Activated T-cell treated with anti-CD3 and anti-CD28 coated beads, Interleukin-2, amount 50 U/mL, for 1 hour (primary cell): Measurements from ENCODE around the gene MSH3.
"Not testable (repeated sequence)": the region's sequence is repeated elsewhere in the genome, so short reads cannot be mapped to it uniquely, and the experiment has no call there.

Experiments used
- DNase-seq: peaks from one replicate; pipeline ENCODE4 v3.0.0-alpha.2; 2020

MSH3 gene

DNA sequence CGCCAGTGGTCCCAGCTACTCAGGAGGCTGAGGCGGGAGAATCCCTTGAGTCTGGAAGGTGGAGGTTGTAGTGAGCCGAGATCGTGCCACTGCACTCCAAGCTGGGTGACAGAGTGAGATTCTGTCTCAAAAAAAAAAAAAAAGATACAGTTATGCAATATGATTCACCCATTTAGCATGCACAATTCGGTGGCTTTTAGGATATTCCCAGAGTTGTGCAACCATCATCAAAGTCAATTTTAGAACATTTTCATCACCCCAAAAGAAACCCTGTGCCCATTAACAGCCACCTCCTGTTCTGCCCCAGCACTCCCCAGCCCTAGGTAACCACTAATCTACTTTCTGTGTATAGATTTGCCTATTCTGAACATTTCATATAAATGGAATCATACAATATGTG lies 4.7 kb downstream of the MSH3 start:
- no peak for DNase-seq

DNA sequence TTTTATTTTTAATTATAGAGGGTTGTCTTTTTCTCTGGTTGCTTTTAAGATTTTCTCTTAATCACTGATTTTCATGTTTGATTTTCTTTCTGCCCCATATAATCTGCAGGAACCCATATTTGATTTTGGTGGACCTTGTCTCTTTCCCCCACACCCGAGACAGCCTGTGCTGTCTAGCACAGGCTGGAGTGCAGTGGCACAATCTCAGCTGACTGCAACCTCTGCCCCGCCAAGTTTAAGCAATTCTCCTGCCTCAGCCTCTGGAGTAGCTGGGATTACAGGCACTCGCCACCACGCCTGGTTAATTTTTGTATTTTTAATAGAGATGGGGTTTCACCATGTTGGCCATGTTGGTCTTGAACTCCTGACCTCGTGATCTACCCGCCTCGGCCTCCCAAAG lies 6.2 kb downstream of the MSH3 start:
- DNase-seq, result not testable (repeated sequence)

DNA sequence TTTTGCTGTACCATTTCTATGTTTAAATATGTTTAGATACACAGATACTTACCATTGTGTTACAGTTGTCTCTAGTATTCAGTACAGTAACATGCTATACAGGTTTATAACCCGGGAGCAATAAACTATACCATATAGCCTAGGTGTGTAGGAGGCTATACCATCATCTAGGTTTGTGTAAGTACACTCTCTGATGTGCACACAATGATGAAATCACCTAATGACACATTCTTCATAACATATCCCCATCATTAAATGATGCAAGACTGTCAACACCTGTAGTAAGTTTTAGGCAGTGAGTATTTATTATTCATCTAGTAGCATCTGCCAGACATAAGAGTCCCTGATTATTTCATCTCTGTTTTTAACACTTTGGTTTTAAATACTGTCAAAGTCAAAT lies 7.7 kb downstream of the MSH3 start:
- DNase-seq, result no peak

DNA sequence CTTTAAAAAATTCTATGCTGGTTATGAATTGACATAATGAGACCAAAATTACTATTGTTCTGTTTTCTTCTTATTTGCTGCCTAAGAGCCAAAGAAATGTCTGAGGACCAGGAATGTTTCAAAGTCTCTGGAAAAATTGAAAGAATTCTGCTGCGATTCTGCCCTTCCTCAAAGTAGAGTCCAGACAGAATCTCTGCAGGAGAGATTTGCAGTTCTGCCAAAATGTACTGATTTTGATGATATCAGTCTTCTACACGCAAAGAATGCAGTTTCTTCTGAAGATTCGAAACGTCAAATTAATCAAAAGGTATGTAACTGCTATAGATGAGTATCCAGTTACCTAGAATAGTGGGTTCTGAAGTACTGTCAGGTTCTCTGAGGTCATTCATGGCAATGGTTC lies 10.6 kb downstream of the MSH3 start:
- no peak for DNase-seq

DNA sequence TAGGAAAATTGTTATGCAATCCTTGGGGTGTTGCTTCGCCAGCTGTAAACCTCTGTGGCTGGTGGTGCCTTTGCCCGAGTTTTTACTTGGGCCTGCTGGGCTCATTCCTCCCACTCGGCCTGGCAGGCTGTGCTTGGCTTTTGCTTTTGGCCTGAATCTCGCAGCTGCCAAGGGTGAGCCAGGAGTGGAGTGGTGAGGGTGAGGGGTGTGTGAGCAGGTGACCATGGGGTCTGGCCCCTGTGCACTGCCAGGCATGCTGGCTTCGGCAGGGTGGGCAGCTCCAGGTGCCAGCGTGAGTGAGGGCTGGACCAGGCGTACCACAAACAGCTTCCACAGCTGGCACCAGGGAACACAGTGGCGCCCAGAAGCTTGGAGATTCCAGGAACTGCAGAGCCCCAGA lies 12.9 kb downstream of the MSH3 start:
- no peak for DNase-seq

DNA sequence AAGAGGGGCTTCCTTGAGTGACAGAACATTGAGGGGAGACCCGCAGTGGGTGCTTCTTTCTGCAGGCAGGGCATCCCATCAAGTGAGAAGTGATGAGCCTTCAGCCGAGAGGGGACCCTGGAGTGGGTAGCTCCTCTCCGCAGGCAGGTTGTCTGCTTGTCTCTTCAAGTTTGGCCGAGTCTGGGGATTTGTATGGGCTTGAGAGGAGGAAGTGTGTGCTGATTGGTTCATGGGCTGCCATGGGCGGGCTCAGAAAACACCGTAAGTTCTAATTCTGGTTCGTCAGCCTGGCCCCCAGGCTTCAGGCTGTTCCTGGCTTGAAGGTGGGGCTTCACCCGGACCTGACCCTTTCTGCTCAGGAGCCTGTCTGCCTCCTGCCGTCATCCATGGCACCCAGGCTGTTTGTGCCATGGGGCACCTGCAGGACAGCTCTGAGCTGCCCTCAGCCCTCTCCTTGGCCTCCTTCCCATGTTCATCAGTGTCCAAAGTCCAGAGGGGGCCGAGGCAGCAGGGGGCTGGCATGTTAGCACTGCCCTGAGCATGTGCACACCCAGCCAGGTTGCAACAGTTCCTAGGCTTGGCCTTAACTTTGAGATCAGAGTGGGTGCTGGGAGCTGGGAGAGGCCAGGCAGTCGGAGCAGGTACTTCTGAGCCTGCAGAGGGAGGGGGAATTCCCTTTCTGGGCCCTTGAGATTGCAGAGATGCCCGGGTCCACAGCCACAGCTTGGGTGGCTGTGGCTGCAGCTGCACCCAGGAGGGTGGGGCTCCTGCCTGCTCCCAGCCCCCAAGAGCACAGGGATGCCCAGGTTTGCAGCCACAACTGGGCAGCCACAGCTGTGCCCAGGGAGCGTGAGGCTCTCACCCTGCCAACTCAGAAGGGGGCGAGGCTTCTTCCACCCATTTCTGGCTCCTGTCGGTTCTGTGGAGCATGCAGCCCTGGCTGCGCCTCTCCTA lies 13.8 kb downstream of the MSH3 start:
- DNase-seq, result no peak

DNA sequence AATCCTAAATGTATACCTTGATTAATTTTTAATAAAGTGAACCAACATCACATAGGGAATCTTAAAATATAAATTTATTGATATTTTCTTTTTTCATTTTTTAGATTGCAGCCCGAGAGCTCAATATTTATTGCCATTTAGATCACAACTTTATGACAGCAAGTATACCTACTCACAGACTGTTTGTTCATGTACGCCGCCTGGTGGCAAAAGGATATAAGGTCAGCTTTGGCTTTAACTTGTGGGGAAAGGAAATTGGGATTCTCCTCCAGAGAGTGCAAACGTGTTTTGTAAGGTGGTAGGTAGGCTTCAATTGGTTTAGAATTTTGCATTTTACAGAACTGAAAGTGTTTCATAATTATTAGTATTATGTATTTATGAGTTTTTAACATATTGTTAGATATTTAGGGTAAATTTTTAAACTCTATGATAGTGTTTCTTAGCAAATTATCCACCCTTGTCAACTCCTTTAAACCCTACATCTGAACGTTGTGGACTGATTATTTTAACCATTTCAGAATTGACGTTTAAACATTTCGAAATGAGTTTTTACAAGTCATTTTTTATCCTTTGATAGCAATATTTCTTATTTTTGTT lies 17.8 kb downstream of the MSH3 start:
- DNase-seq, result peak; percentile 52

DNA sequence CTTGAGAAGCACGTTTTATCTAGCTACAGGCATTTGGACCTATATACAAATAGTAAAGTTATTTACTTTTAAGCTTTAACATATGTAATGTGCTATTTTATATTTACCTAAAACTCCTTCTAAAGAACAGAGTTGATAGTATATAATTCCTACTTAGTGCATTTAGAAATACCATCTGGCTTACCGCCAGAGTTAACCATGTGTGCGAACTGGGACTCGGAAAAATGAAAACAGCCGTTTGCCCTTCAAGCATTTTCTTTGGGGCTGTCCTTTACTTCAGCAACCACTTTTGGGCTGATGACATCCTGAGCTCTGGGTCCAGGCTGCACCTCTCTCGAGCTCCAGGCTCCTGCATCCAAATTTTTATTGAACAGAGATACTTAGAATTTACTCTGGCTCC lies 22.3 kb downstream of the MSH3 start:
- no peak for DNase-seq

DNA sequence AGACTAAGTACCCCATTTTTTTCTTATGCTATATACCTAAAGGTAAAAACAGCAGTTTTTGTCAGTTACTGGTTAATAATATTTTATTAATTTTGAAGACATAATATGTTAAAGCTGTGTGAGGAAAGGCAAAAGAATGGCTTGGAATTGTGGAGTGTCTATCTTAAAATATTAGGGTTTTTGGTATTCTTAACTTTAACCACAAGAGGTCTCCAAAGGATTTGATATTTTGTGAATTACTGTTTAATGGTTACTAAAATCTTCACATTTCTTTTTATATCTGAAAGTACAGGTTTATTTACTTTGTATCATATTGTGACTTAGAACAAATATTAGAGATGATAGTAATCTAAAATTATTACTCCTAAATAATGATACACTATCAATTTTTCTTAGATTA lies 32.3 kb downstream of the MSH3 start:
- DNase-seq, result no peak

DNA sequence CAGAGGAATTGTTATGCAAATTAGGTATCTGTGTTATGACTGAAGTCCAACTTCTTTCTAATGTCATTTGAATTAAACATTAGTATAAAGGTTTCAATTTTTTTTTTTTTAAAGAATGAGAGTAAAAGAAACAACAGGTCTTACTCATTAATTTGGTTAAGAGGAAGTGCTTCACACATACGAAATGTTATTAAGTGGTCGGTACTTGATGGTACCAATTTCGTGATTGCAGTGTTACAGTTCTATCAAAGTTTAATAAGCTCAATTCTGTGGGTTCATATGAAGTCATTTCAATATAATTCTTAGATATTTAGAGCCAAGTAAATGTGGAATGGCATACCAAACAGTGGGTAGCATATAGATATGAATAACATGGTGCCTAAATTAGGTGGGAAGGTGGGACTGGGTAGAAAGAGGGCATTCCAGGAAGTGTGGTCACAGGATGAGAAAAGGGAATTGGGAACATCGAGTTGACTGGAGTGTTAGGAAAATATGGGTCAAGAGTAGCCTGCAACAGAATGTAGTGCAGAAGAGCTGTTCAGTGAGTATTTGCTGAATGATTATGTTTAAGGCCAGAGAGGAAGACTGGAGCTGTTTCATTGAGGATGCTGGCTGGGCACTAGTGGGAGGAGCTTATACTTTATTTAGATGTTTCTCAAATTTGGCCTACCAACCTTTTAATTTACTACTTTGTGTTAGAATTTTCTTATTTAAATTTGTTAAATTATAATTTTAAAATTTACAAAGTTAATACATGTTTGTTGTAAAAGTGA lies 34.4 kb downstream of the MSH3 start:
- DNase-seq, result no peak

DNA sequence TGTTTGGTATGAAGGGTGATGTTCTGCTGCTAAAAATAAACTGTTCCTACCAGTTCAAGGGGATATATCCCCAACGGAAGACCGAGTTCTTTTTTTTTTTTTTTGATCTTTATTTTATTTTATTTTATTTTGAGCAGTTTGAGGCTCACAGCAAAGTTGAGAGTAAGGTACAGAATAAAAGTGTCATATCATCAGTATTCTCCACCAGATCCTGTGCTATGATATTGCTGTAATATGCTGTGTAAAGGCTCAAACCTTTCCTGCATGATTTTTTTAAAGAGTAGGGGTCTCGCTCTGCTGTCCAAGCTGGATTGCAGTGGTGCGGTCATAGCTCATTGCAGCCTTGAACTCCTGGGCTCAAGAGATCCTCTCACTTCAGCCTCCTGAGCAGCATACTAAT lies 35.2 kb downstream of the MSH3 start:
- no peak for DNase-seq

DNA sequence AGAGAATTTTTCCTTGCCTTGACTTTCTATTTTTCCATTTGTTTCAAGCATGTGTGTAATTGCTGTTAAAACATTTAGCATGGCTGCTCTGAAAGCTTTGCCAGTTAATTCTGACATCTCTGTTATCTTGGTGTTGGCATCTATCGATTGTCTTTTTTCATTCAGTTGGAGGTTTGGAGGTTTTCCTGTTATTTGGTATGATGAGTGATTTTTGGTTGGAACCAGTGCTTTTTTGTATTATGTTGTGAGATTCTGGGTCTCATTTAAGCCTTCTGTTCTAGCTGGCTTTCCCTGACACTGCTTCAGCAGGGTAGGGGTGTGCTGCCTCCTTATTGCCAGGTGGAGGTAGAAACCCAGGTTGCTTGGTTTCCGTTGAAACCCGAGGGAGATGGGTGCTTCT lies 41.2 kb downstream of the MSH3 start:
- DNase-seq, result no peak

DNA sequence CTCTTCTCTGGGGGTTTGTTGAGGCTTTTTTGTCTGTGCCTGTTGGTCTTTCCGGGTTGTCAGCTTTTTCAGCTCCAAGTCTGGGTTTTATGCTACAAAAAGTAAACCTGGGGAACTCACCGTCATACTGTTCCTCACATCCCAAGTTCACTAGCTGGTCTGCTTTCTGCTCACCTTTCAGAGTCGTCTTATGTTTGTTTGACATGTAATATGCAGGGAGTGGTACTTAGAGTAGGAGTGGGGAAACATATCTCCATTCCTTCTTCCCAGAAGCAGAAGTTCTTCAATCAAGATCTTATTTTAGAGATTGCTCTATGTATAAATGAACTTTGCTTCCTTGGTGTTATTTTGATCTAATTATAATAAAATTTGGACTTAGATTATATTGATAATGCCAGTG lies 42.0 kb downstream of the MSH3 start:
- no peak for DNase-seq

DNA sequence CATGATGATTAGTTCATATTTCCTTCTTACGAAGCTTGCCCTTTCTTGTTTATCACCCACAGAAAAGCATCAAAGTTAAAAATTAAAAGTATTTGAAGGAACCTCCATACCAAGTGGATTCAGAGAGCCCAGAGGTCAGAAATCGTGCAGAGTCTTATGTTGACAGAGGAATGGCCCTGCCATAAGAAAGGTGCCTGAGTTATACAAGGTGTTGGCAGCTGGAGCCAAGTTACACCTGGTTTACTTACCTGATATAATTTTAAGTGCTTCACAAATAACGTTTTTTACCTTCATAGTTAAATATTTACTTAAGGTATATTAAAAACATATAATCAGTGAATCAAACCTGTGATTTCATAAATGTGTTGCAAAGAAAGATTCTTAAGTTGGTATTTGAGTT lies 42.6 kb downstream of the MSH3 start:
- no peak for DNase-seq

DNA sequence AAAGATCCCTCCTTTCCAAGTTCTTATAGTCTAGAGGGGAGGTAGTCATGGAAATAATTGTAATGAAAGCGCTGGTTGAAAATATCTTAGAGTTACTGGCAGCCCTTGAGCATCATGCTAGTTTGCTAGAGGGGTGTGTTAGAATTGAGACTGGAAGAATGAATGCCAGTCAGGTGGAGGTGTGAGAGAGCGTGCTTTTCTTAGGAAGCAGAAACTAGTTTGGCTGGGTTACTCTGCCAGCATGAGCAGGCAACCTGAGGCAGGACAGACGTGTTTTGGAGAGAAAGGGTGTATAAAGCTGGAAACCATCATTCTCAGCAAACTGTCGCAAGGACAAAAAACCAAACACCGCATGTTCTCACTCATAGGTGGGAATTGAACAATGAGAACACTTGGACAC lies 43.9 kb downstream of the MSH3 start:
- no peak for DNase-seq

DNA sequence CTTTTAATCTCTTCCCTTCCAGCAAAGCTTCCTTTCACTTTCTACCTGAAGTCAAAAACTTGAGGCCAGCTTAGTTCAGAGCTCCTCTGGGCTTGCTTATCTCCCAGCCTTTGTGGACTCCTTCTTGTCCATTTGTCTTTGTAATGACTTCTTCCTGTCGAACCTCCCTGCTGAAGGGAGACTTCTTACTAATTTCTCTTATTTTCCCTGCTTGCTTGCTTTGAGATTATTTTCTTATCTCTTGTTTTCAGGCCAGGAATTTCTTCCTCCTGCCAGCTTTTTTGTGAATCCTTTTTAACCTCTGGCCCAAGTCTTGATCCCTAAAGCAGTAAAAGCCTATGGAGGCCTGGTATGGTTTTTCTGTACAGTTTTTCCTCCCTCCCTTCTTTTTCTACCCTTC lies 47.1 kb downstream of the MSH3 start:
- DNase-seq, result no peak

DNA sequence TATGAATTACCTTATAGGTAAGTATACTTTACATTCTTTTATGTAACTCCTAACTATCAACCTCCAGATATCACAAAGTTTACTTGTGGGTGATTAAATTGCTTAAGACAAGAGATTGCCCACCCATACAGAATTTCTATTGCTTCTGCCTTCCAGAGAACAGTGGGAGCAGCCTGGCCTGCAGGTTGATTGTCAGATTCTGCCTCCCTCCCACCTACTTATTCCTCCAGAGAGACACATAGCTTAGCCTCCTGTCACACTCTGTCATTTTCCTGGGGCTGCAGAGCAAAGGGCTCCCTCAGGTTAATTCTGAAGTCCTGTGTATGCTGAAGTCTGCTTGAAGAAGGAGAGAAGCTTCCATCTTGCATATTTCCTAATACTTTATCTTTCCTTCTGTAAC lies 48.8 kb downstream of the MSH3 start:
- DNase-seq, result no peak

DNA sequence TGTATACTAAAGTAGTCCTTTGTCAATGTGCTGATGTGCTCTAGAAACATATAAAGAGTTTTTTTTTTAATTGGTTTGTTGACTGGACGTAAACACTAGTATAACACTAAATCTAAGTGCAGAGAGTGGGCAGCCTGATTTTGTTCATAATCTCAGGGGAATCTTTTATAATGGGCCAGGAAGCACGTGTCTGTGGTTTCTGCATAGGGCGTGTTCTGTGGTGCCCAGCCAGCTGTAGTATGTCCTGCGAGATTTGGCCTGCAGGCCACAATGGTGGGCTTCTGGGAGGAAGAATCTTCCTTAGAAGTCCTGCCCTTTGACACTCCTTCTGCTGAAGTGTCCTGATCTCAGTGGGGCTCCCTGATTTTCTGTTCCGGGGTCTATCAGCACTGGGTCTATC lies 49.3 kb downstream of the MSH3 start:
- DNase-seq, result no peak

DNA sequence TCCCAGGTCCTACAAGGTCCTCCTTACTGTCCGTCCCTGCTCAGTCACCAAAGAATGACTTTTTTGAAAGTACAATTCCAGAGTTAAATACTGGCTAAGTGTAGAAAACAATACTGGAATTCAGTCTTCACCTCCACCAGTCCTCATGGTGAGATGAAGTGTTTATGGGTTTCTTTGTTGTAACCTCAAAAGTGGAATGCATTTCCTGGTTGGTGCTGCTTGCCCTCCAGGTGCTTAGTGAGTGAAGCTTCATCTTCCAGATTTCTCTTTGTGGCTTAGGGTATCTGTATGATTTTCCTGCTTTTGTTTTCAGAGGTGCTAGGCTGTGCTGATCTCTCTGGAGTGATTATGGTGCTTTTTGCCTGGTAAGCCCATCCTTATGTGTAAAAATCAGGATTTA lies 49.8 kb downstream of the MSH3 start:
- DNase-seq, result no peak

DNA sequence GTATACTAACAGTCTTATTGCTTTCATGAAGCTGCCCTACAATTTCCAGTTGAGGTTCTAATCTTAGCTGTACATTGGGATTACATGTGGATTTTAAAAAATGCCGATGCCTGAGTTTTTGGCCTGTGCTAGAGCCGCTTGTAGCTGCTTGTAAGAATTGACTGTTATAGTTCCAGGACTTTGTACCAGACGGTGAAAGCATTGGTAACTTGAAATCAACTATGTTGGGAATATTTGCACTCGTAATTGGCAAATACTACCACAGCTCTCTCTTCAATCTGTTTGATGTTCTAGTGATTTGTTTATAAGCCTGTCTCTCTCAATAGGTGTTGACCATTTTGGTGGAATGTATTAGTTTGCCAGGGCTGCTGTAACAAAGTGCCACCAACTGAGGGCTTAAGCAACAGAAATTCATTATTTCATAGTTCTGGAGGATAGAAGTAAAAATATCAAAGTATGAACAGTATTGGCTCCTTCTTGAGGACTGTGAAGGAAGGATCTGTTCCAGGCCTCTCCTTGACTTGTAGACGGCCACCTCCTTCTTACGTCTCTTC lies 50.8 kb downstream of the MSH3 start:
- no peak for DNase-seq

DNA sequence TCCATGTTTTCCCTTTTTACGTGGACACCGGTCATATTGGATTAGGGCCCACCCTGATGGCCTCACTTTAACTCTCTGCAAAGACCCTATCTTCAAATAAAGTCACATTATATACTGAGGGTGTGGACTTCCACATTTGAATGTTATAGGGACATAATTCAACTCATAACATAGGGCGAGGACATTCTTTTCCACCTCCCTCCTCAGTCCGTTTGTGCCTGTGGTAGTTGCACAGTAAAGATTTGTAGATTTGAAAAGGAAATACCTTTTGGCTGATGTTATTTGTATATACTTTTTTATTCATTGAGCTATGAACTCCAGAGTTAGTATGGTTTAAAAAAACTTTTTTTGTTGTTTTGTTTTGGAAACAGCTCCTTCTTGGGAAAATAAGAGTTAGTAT lies 51.3 kb downstream of the MSH3 start:
- no peak for DNase-seq

DNA sequence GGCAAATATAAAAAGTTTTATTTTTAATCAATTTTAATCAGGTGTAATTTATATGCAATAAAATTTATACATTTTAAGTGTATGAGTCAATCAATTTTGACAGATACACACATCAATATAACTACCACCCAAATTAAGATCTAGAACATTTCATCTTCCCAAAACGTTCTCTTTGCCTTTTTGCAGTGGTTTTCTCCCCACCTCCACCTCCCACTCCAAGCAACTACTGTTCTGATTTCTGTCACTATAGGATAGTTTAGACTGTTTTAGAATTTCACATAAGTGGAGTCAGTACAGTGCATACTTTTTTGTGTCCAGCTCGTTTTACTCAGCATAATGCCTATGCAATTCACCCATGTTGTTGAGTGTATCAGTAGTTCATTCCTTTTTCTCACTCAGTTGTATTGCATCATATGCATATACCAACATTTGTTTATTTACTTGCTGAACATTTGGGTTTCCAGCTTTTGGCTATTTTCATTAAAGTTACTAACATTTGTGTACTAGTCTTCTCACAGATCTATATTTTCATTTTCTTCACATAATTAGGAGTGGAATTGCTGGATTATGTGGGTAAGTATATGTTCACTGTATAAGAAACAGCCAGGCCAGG lies 52.5 kb downstream of the MSH3 start:
- DNase-seq, result no peak

DNA sequence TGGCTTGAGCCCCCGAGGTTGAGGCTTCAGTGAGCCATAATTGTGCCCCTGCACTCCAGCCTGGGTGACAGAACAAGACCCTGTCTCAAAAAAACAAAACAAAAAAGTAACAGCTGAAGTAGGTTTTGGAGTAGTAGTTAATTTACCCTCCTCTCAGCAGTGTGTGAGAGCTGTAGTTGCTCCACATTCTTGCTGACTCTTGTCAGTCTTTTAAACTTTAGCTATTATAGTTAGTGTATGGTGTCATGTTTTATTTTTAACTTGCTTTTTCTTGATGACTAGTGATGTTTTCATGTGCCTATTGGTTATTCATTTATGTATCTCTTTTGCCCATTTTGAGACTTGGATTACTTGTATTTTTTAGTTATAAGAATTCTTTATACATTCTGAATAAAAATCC lies 53.2 kb downstream of the MSH3 start:
- DNase-seq, result no peak
